GM23338 (cell line): ENCODE results near the gene P2RY8. TPM values are rescaled to one million over a fixed set of nuclear protein-coding genes. Genes with fewer than 3 reads are reported as not detected.
A peak's percentile ranks its signal among the peaks of the same experiment; 100 is the strongest.

ENCODE experiments used
- ATAC-seq: fragments of 200-7000 bp; cut with Tn5 transposase; 3 replicates; pipeline ENCODE4 v1.9.1; 2020
- DNase-seq: peaks from one replicate; pipeline ENCODE4 v3.0.0-alpha.2; 2015; ENCODE audit warnings: low spot score
- H2AFZ ChIP-seq: fragments of 200-600 bp; sonication (generic); 2 replicates; pipeline ENCODE4 v1.8.0; 2016; ENCODE audit warnings: antibody characterized with exemption, mild to moderate bottlenecking, moderate library complexity
- H3F3A ChIP-seq: fragments of 200-600 bp; sonication (generic); replicated peaks from 2 replicates; pipeline ENCODE4 v1.8.0; 2017; ENCODE audit warnings: antibody characterized with exemption, mixed run types, low read depth
- H3K27ac ChIP-seq: fragments of 200-600 bp; sonication (generic); 2 replicates; pipeline ENCODE4 v1.6.1; 2016; ENCODE audit warnings: low read depth
- H3K27me3 ChIP-seq: fragments of 200-600 bp; sonication (generic); 2 replicates; pipeline ENCODE4 v1.8.0; 2016; ENCODE audit warnings: mild to moderate bottlenecking, mixed run types, moderate library complexity; ENCODE audit not compliant: insufficient read depth
- H3K36me3 ChIP-seq: fragments of 200-600 bp; sonication (generic); 2 replicates; pipeline ENCODE4 v1.8.0; 2016; ENCODE audit warnings: mild to moderate bottlenecking; ENCODE audit not compliant: insufficient read depth
- H3K4me1 ChIP-seq: fragments of 200-600 bp; sonication (generic); 2 replicates; pipeline ENCODE4 v1.8.0; 2016; ENCODE audit warnings: mild to moderate bottlenecking, moderate library complexity; ENCODE audit not compliant: insufficient read depth
- H3K4me2 ChIP-seq: fragments of 200-600 bp; sonication (generic); 2 replicates; pipeline ENCODE4 v1.7.1; 2017; ENCODE audit warnings: mixed run types
- H3K4me3 ChIP-seq: fragments of 200-600 bp; sonication (generic); 2 replicates; pipeline ENCODE4 v1.6.1; 2016; ENCODE audit warnings: mixed run types
- H3K79me2 ChIP-seq: fragments of 200-600 bp; sonication (generic); replicated peaks from 2 replicates; pipeline ENCODE4 v1.8.0; 2017; ENCODE audit warnings: mild to moderate bottlenecking; ENCODE audit not compliant: insufficient read depth
- H3K9me2 ChIP-seq: fragments of 200-600 bp; sonication (generic); 2 replicates; pipeline ENCODE4 v1.8.0; 2017; ENCODE audit not compliant: insufficient read depth
- H4K20me1 ChIP-seq: fragments of 200-600 bp; sonication (generic); replicated peaks from 2 replicates; pipeline ENCODE4 v1.8.0; 2017; ENCODE audit warnings: mild to moderate bottlenecking; ENCODE audit not compliant: insufficient read depth
- H3K27ac Mint-ChIP-seq: 2 replicates; pipeline ENCODE4 v1.8.0; 2020; ENCODE audit warnings: inconsistent platforms, mild to moderate bottlenecking, moderate library complexity, mixed read lengths
- H3K27me3 Mint-ChIP-seq: 3 replicates; pipeline ENCODE4 v1.8.0; 2022; ENCODE audit warnings: low read depth, mild to moderate bottlenecking, moderate library complexity, mixed read lengths, inconsistent platforms; ENCODE audit not compliant: insufficient read depth, poor library complexity
- H3K36me3 Mint-ChIP-seq: 3 replicates; pipeline ENCODE4 v1.8.0; 2021; ENCODE audit warnings: low read depth, mild to moderate bottlenecking, inconsistent platforms, moderate library complexity, mixed read lengths
- H3K4me1 Mint-ChIP-seq: 3 replicates; pipeline ENCODE4 v1.8.0; 2020; ENCODE audit warnings: mild to moderate bottlenecking, inconsistent platforms, mixed read lengths
- H3K4me3 Mint-ChIP-seq: 3 replicates; pipeline ENCODE4 v1.8.0; 2021; ENCODE audit warnings: moderate library complexity, mild to moderate bottlenecking, inconsistent platforms, mixed read lengths
- H3K9me3 Mint-ChIP-seq: 3 replicates; pipeline ENCODE4 v1.8.0; 2020; ENCODE audit warnings: moderate library complexity, mild to moderate bottlenecking, inconsistent platforms, mixed read lengths
- CREB1 ChIP-seq: fragments of 250-450 bp; sonication (Bioruptor Pico); IDR thresholded peaks from 2 replicates; pipeline ENCODE4 v1.5.0; 2020; ENCODE audit warnings: low read depth, mild to moderate bottlenecking, moderate library complexity
- EZH2 ChIP-seq: fragments of 200-600 bp; sonication (generic); IDR thresholded peaks from one replicate; pipeline ENCODE4 v1.8.0; 2017; ENCODE audit warnings: antibody characterized with exemption, mild to moderate bottlenecking, low read depth; ENCODE audit not compliant: unreplicated experiment
- EZH2phosphoT487 ChIP-seq: fragments of 200-600 bp; sonication (generic); IDR thresholded peaks from one replicate; pipeline ENCODE4 v1.8.1; 2018; ENCODE audit warnings: antibody characterized with exemption; ENCODE audit not compliant: unreplicated experiment
- JUNB ChIP-seq: IDR thresholded peaks from one replicate; pipeline ENCODE4 v1.6.1; 2016; ENCODE audit warnings: antibody characterized with exemption; ENCODE audit not compliant: unreplicated experiment
- NANOG ChIP-seq: IDR thresholded peaks from 2 replicates; pipeline ENCODE4 v1.6.1; 2016; ENCODE audit warnings: antibody characterized with exemption, borderline replicate concordance
- POLR2AphosphoS5 ChIP-seq: IDR thresholded peaks from 2 replicates; pipeline ENCODE4 v1.6.1; 2016; ENCODE audit warnings: antibody characterized with exemption, low read depth
- STAT1 ChIP-seq: IDR thresholded peaks from one replicate; pipeline ENCODE4 v1.6.1; 2016; ENCODE audit warnings: antibody characterized with exemption; ENCODE audit not compliant: unreplicated experiment
- ZNF331 ChIP-seq: fragments of 250-450 bp; sonication (Bioruptor Pico); IDR thresholded peaks from 2 replicates; pipeline ENCODE4 v1.5.0; 2020; ENCODE audit warnings: low read depth, mild to moderate bottlenecking, moderate library complexity
- polyA plus RNA-seq: library from polyadenylated mRNA; unstranded; fragments of >200 nt; fragmentation: Nextera tagmentation; extraction: Ambion mirVana; gene quantifications from 2 replicates; pipeline ENCODE4 v1.2.1, GENCODE V29; 2016
- total RNA-seq: library from RNA; depleted of rRNA; stranded (reverse); fragments of >200 nt; shearing (Covaris generic); gene quantifications from 2 replicates; pipeline ENCODE4 v1.2.3, GENCODE V29; 2014
- TF ChIP-seq, protein P1 (sequence below): IDR thresholded peaks from 2 replicates; pipeline ENCODE4 v1.6.1; 2016; ENCODE audit warnings: antibody characterized with exemption
- TF ChIP-seq, protein P2 (sequence below): fragments of 250-450 bp; sonication (Bioruptor Pico); IDR thresholded peaks from 2 replicates; pipeline ENCODE4 v1.5.0; 2020; ENCODE audit warnings: mild to moderate bottlenecking, moderate library complexity

The P2RY8 gene
- total and polyA plus RNA-seq, 2 experiments from 2014 or later = 0.24 TPM; not detected in 1

DNA sequence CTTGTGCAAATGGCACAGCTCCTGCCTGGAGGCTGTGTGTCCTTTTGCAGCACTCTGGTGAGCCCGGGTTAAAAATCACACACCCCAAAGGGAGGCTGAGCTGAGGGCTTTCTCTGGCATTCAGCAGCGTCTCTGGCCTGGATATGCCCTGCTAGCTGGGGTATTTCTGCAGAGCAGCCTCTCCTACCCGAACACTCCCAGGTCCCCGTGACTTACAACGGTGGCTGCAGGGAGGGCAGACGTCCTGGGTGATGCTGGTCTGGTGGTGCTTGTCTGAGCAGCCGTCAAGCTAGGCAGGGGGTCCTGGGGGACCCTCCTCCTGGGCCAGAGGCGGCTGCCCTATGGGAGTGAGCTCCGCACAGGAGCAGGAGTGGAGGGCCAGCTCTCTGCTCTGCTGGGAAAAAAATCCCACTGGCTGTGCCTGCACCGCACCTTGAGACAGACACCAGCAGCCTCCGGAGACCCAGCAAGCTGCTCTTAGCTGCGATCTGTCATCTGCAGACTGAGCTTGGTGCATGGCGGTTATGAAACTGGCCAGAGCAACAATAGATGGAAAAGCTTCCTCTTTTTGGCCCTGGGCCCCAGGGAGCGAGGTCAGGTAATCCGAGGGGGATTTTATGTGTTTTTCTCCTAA lies 43.0 kb downstream of the P2RY8 start:
- Histone ChIP-seq H3K4me3 (peak overlapping the region; percentile 35), H3K79me2 (no peaks in the 10 kb centered on the region), H2AFZ (peak overlapping the region; percentile 96), H3K4me2 (peak overlapping the region; percentile 66), H3K4me1 (peaks cover 8% of the 10 kb centered on the region; the same call in 1 of the 2 replicates), H4K20me1 (no peaks in the 10 kb centered on the region), H3F3A (peaks cover 23% of the 10 kb centered on the region), H3K27me3 (no peaks in the 10 kb centered on the region), H3K36me3 (no peaks in the 10 kb centered on the region), H3K27ac (no peak overlapping the region), H3K9me2 (no peaks in the 10 kb centered on the region)
- ATAC-seq = peak; percentile 74
- TF ChIP-seq JUNB = no peak
- TF ChIP-seq EZH2 = no peak
- TF ChIP-seq, protein P1, sequence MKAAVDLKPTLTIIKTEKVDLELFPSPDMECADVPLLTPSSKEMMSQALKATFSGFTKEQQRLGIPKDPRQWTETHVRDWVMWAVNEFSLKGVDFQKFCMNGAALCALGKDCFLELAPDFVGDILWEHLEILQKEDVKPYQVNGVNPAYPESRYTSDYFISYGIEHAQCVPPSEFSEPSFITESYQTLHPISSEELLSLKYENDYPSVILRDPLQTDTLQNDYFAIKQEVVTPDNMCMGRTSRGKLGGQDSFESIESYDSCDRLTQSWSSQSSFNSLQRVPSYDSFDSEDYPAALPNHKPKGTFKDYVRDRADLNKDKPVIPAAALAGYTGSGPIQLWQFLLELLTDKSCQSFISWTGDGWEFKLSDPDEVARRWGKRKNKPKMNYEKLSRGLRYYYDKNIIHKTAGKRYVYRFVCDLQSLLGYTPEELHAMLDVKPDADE = no peak
- TF ChIP-seq ZNF331 (CRISPR knock-in tag) = no peak
- TF ChIP-seq STAT1 = no peak
- TF ChIP-seq CREB1 = no peak
- TF ChIP-seq, protein P2, sequence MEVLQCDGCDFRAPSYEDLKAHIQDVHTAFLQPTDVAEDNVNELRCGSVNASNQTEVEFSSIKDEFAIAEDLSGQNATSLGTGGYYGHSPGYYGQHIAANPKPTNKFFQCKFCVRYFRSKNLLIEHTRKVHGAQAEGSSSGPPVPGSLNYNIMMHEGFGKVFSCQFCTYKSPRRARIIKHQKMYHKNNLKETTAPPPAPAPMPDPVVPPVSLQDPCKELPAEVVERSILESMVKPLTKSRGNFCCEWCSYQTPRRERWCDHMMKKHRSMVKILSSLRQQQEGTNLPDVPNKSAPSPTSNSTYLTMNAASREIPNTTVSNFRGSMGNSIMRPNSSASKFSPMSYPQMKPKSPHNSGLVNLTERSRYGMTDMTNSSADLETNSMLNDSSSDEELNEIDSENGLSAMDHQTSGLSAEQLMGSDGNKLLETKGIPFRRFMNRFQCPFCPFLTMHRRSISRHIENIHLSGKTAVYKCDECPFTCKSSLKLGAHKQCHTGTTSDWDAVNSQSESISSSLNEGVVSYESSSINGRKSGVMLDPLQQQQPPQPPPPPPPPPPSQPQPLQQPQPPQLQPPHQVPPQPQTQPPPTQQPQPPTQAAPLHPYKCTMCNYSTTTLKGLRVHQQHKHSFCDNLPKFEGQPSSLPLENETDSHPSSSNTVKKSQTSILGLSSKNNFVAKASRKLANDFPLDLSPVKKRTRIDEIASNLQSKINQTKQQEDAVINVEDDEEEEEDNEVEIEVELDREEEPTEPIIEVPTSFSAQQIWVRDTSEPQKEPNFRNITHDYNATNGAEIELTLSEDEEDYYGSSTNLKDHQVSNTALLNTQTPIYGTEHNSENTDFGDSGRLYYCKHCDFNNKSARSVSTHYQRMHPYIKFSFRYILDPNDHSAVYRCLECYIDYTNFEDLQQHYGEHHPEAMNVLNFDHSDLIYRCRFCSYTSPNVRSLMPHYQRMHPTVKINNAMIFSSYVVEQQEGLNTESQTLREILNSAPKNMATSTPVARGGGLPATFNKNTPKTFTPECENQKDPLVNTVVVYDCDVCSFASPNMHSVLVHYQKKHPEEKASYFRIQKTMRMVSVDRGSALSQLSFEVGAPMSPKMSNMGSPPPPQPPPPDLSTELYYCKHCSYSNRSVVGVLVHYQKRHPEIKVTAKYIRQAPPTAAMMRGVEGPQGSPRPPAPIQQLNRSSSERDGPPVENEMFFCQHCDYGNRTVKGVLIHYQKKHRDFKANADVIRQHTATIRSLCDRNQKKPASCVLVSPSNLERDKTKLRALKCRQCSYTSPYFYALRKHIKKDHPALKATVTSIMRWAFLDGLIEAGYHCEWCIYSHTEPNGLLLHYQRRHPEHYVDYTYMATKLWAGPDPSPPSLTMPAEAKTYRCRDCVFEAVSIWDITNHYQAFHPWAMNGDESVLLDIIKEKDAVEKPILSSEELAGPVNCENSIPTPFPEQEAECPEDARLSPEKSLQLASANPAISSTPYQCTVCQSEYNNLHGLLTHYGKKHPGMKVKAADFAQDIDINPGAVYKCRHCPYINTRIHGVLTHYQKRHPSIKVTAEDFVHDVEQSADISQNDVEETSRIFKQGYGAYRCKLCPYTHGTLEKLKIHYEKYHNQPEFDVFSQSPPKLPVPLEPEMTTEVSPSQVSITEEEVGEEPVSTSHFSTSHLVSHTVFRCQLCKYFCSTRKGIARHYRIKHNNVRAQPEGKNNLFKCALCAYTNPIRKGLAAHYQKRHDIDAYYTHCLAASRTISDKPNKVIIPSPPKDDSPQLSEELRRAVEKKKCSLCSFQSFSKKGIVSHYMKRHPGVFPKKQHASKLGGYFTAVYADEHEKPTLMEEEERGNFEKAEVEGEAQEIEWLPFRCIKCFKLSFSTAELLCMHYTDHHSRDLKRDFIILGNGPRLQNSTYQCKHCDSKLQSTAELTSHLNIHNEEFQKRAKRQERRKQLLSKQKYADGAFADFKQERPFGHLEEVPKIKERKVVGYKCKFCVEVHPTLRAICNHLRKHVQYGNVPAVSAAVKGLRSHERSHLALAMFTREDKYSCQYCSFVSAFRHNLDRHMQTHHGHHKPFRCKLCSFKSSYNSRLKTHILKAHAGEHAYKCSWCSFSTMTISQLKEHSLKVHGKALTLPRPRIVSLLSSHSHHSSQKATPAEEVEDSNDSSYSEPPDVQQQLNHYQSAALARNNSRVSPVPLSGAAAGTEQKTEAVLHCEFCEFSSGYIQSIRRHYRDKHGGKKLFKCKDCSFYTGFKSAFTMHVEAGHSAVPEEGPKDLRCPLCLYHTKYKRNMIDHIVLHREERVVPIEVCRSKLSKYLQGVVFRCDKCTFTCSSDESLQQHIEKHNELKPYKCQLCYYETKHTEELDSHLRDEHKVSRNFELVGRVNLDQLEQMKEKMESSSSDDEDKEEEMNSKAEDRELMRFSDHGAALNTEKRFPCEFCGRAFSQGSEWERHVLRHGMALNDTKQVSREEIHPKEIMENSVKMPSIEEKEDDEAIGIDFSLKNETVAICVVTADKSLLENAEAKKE (CRISPR knock-in tag) = no peak
- TF ChIP-seq EZH2phosphoT487 = no peak
- no peak for TF ChIP-seq POLR2AphosphoS5
- no peak for TF ChIP-seq NANOG
- Mint-ChIP-seq H3K27me3 (peaks cover 20% of the 10 kb centered on the region), H3K27ac (no peak overlapping the region), H3K4me3 (peak overlapping the region; percentile 38; the same call in 2 of the 3 replicates), H3K36me3 (peaks cover 19% of the 10 kb centered on the region), H3K4me1 (0 out of 3 replicates have a peak, but pooled peaks cover 3% of the 10 kb centered on the region), H3K9me3 (peaks cover 63% of the 10 kb centered on the region)
- DNase-seq = no peak
